A549 (cell line): Measurements from ENCODE around the gene CLDN1. TPM values are rescaled to one million over a fixed set of nuclear protein-coding genes. Genes with fewer than 3 reads are reported as not detected.
"Not testable (repeated sequence)": the region's sequence is repeated elsewhere in the genome, so short reads cannot be mapped to it uniquely, and the experiment has no call there.

Experiments used
- ATAC-seq, 2 experiments: fragments of 200-7000 bp in 1 of 2; fragments of >200 bp in 1 of 2; cut with Nextera tagmentation in 1 of 2; cut with Tn5 transposase in 1 of 2; 3 replicates each; pipeline versions ENCODE4 v1.8.0 to v1.9.1; 2018 to 2020; ENCODE audit warnings: mild to moderate bottlenecking in 1 of 2, moderate library complexity in 1 of 2
- CTCF ChIA-PET: fragments of 300-600 bp; sonication (Branson Sonifier 250); formaldehyde crosslinking; extraction: SDS; loops from one replicate; lab custom pipeline; 2021; ENCODE audit warnings: antibody characterized with exemption, inconsistent platforms; lab: Yijun Ruan, JAX
- POLR2A ChIA-PET: fragments of 350-600 bp; formaldehyde crosslinking; extraction: SDS; loops from one replicate; lab custom pipeline; 2021; ENCODE audit warnings: antibody characterized with exemption, inconsistent platforms; lab: Yijun Ruan, JAX
- DNase-seq, 2 experiments: peaks; one replicate each; pipeline versions ENCODE4 v3.0.0 to v3.0.0-alpha.2; 2011 to 2016; ENCODE audit warnings: low read depth in 1 of 2, low spot score in 1 of 2
- FAIRE-seq: peaks from 2 replicates; lab custom pipeline; 2011; peaks lifted over from hg19 to GRCh38; lab: Jason Lieb, UNC
- H3K27ac ChIP-seq, 2 experiments: fragments of >200 bp; sonication (Bioruptor Twin); formaldehyde crosslinking; 3 replicates each; pipeline ENCODE4 v1.5.1; 2016 to 2017
- H3K4me1 ChIP-seq: fragments of >200 bp; sonication (Bioruptor Twin); formaldehyde crosslinking; 3 replicates; pipeline ENCODE4 v1.6.1; 2016
- H3K4me2 ChIP-seq: fragments of >200 bp; sonication (Bioruptor Twin); formaldehyde crosslinking; 3 replicates; pipeline ENCODE4 v1.6.1; 2016
- H3K4me3 ChIP-seq: fragments of >200 bp; sonication (Bioruptor Twin); formaldehyde crosslinking; 3 replicates; pipeline ENCODE4 v1.5.1; 2016
- H3K9me3 ChIP-seq: fragments of >200 bp; sonication (Bioruptor Twin); formaldehyde crosslinking; 3 replicates; pipeline ENCODE4 v1.6.1; 2016
- BHLHE40 ChIP-seq: IDR thresholded peaks from 2 replicates; pipeline ENCODE4 v1.6.1; 2012; ENCODE audit warnings: low read depth, low read length, inconsistent platforms
- CHD2 ChIP-seq: fragments of 150-350 bp; IDR thresholded peaks from 2 replicates; pipeline ENCODE4 v1.6.1; 2014; ENCODE audit warnings: low read length; ENCODE audit not compliant: partially characterized antibody
- EHMT2 ChIP-seq: fragments of 200-600 bp; sonication (generic); IDR thresholded peaks from 2 replicates; pipeline ENCODE4 v1.6.1; 2016; ENCODE audit warnings: antibody characterized with exemption, low read depth, mild to moderate bottlenecking, moderate library complexity
- ESRRA ChIP-seq: fragments of 150-350 bp; IDR thresholded peaks from 2 replicates; pipeline ENCODE4 v1.6.1; 2014; ENCODE audit warnings: mild to moderate bottlenecking, low read length, borderline replicate concordance
- FOSB ChIP-seq: fragments of 250-450 bp; sonication (Bioruptor Pico); IDR thresholded peaks from 2 replicates; pipeline ENCODE4 v1.5.0; 2020; ENCODE audit warnings: mild to moderate bottlenecking, moderate library complexity
- FOSL2 ChIP-seq, 2 experiments: fragments of 450-650 bp in 1 of 2; fragments of >200 bp in 1 of 2; sonication (Bioruptor Twin) in 1 of 2; formaldehyde crosslinking; IDR thresholded peaks; 2 replicates each; pipeline versions ENCODE4 v1.5.0 to v1.6.1; 2016 to 2020; ENCODE audit warnings: mild to moderate bottlenecking in 1 of 2, moderate library complexity in 1 of 2
- FOXS1 ChIP-seq: fragments of 250-450 bp; sonication (Bioruptor Pico); IDR thresholded peaks from 2 replicates; pipeline ENCODE4 v1.5.0; 2020; ENCODE audit warnings: mild to moderate bottlenecking, moderate library complexity
- GATA3 ChIP-seq: IDR thresholded peaks from 2 replicates; pipeline ENCODE4 v1.6.1; 2012; ENCODE audit warnings: borderline replicate concordance
- HES2 ChIP-seq: fragments of >200 bp; sonication (Bioruptor Twin); formaldehyde crosslinking; IDR thresholded peaks from 2 replicates; pipeline ENCODE4 v1.6.1; 2016
- HOXB13 ChIP-seq: fragments of 250-450 bp; sonication (Bioruptor Pico); IDR thresholded peaks from 2 replicates; pipeline ENCODE4 v1.5.0; 2020; ENCODE audit warnings: low read depth, mild to moderate bottlenecking, moderate library complexity
- HOXB5 ChIP-seq: fragments of 250-450 bp; sonication (Bioruptor Pico); IDR thresholded peaks from 2 replicates; pipeline ENCODE4 v1.5.0; 2020; ENCODE audit warnings: mild to moderate bottlenecking, moderate library complexity
- JUN ChIP-seq, 2 experiments: fragments of >200 bp; sonication (Bioruptor Twin); formaldehyde crosslinking; IDR thresholded peaks; 2 replicates in 1 of 2; 3 replicates in 1 of 2; pipeline ENCODE4 v1.6.1; 2016 to 2017
- KDM1A ChIP-seq: fragments of 200-600 bp; sonication (generic); IDR thresholded peaks from 2 replicates; pipeline ENCODE4 v1.6.1; 2016; ENCODE audit warnings: low read depth, mild to moderate bottlenecking
- MAFK ChIP-seq: fragments of 450-650 bp; IDR thresholded peaks from 2 replicates; pipeline ENCODE4 v1.6.1; 2014; ENCODE audit not compliant: partially characterized antibody
- MAX ChIP-seq: IDR thresholded peaks from 2 replicates; pipeline ENCODE4 v1.6.1; 2012
- MYC ChIP-seq: IDR thresholded peaks from 2 replicates; pipeline ENCODE4 v1.6.1; 2012; ENCODE audit warnings: mild to moderate bottlenecking, inconsistent platforms, low read length, improper control_type of control experiment, borderline replicate concordance
- NPAS2 ChIP-seq: fragments of 250-450 bp; sonication (Bioruptor Pico); IDR thresholded peaks from 2 replicates; pipeline ENCODE4 v1.8.0; 2022; ENCODE audit warnings: mild to moderate bottlenecking, moderate library complexity, borderline replicate concordance
- PHF8 ChIP-seq: fragments of 200-600 bp; sonication (generic); IDR thresholded peaks from 2 replicates; pipeline ENCODE4 v1.6.1; 2016; ENCODE audit warnings: low read depth, mild to moderate bottlenecking, antibody characterized with exemption, moderate library complexity, borderline replicate concordance
- POLR2A ChIP-seq: IDR thresholded peaks from 2 replicates; pipeline ENCODE4 v1.6.1; 2012; ENCODE audit warnings: mild to moderate bottlenecking, low read length
- POLR2AphosphoS2 ChIP-seq: conservative IDR thresholded peaks from 2 replicates; pipeline ENCODE4 v1.6.1; 2012; ENCODE audit warnings: low read length, improper control_type of control experiment, inconsistent platforms
- RAD21 ChIP-seq, 2 experiments: fragments of >200 bp in 1 of 2; sonication (Bioruptor Twin) in 1 of 2; formaldehyde crosslinking in 1 of 2; IDR thresholded peaks in 1 of 2; conservative IDR thresholded peaks in 1 of 2; 2 replicates in 1 of 2; 3 replicates in 1 of 2; pipeline ENCODE4 v1.6.1; 2012 to 2018; ENCODE audit warnings: inconsistent platforms in 1 of 2
- SREBF2 ChIP-seq: fragments of 450-650 bp; IDR thresholded peaks from 2 replicates; pipeline ENCODE4 v1.6.1; 2014; ENCODE audit warnings: mild to moderate bottlenecking, moderate library complexity
- TFCP2L1 ChIP-seq: fragments of 250-450 bp; sonication (Bioruptor Pico); IDR thresholded peaks from 2 replicates; pipeline ENCODE4 v1.5.0; 2021; ENCODE audit warnings: mild to moderate bottlenecking
- ZC3H11A ChIP-seq: fragments of 450-650 bp; IDR thresholded peaks from 2 replicates; pipeline ENCODE4 v1.6.1; 2014; ENCODE audit warnings: antibody characterized with exemption, mild to moderate bottlenecking
- WGBS: methylation state at CpG from one replicate; pipeline ENCODE4 v1.1.6; 2017; ENCODE audit errors: missing lambda C conversion rate; 5-methylcytosine and 5-hydroxymethylcytosine counted together
- polyA plus RNA-seq, 4 experiments: library from polyadenylated mRNA; depleted of rRNA in 3 of 4; stranded (reverse); fragments of >200 nt; fragmentation: RNase III in 1 of 4; extraction: RNeasy Plus Mini Kit Qiagen cat#74134 plus additional on column Dnase treatment in 1 of 4; gene quantifications; 2 replicates in 3 of 4; 3 replicates in 1 of 4; pipeline ENCODE4 v1.2.3, GENCODE V29; 2011 to 2017

CLDN1 gene
- polyA plus RNA-seq, 2 of the 4 experiments (the other 2 are of a cell fraction): 33.7 to 142 TPM

GRCh38 chr3:190267464-190267863 lies 54.8 kb downstream of the CLDN1 start:
- H3K27ac ChIP-seq, POLR2A ChIA-PET, ATAC-seq, H3K4me1 ChIP-seq, FAIRE-seq, H3K9me3 ChIP-seq, CTCF ChIA-PET: not testable (repeated sequence)
- WGBS: 83% methylated on average over 7 of the region's 7 CpGs
- TF ChIP-seq ZC3H11A: 0 out of 2 replicates have a peak, but pooled peaks have one; percentile 23
- TF ChIP-seq, all 56 proteins: peak for 1; not testable (repeated sequence) for 55
- H3K4me3 ChIP-seq, DNase-seq, H3K4me2 ChIP-seq: not testable (repeated sequence)

- Histone ChIP-seq H3K4me2 (no peak overlapping the region), H3K27ac (no peak overlapping the region), H3K4me1 (no peaks in the 10 kb centered on the region; the same call in 2 of the 3 replicates), H3K4me3 (no peak overlapping the region), H3K9me3 (no peaks in the 10 kb centered on the region)
- FAIRE-seq (no peak), ATAC-seq (no peak), DNase-seq (no peak)
- 83% methylated on average over 1 of the region's 1 CpG for WGBS
- POLR2A ChIA-PET: no interaction called here
- CTCF ChIA-PET: no interaction called here
- TF ChIP-seq FOSB: no peak
- TF ChIP-seq NPAS2: no peak
- TF ChIP-seq CHD2: no peak
Measured at GRCh38 chr3:190266913-190267290, 55.3 kb downstream of the CLDN1 start.

GRCh38 chr3:190266265-190266912 lies 55.9 kb downstream of the CLDN1 start:
- Histone ChIP-seq H3K27ac (no peak overlapping the region), H3K9me3 (no peaks in the 10 kb centered on the region), H3K4me2 (no peak overlapping the region), H3K4me1 (no peaks in the 10 kb centered on the region; the same call in 2 of the 3 replicates), H3K4me3 (no peak overlapping the region)
- POLR2A ChIA-PET: no interaction called here
- no peak for DNase-seq
- CTCF ChIA-PET: interaction anchor here (1.0 kb wide), 1 partner anchor 11 kb away, joined by 3 read pairs; no protein-coding TSS in a partner anchor
- TF ChIP-seq HOXB5 (CRISPR knock-in tag) (no peak), MYC (no peak), MAFK (peak; percentile 93), TFCP2L1 (no peak)
- no peak for ATAC-seq
- FAIRE-seq: no peak

GRCh38 chr3:190265796-190266195 lies 56.5 kb downstream of the CLDN1 start:
- no peak for TF ChIP-seq BHLHE40
- no peak for TF ChIP-seq TFCP2L1
- no peak for TF ChIP-seq RAD21 (conservative IDR thresholded peaks at IDR 0.05 in 1 of 2, IDR thresholded peaks at IDR 0.05 in 1 of 2)
- TF ChIP-seq GATA3: no peak
- TF ChIP-seq POLR2AphosphoS2: no peak
- no peak for TF ChIP-seq MAFK
- TF ChIP-seq HOXB13: no peak
- no peak for TF ChIP-seq FOXS1 (CRISPR knock-in tag)
- TF ChIP-seq PHF8: no peak
- no peak for TF ChIP-seq HOXB5 (CRISPR knock-in tag)
- TF ChIP-seq EHMT2: no peak
- TF ChIP-seq MAX: no peak
- no peak for TF ChIP-seq HES2
- TF ChIP-seq FOSL2 (IDR thresholded peaks at IDR 0.05): no peak
- no peak for TF ChIP-seq FOSL2 (CRISPR knock-in tag; IDR thresholded peaks at IDR 0.05)
- no peak for TF ChIP-seq JUN (IDR thresholded peaks at IDR 0.05)
- TF ChIP-seq KDM1A: no peak
- no peak for TF ChIP-seq ESRRA
- TF ChIP-seq SREBF2: no peak
- TF ChIP-seq POLR2A: no peak
- TF ChIP-seq, all 56 proteins: peak for 0
- ATAC-seq (no peak), FAIRE-seq (no peak), DNase-seq (no peak)
- Histone ChIP-seq H3K4me3 (no peak overlapping the region), H3K9me3 (no peaks in the 10 kb centered on the region), H3K4me1 (no peaks in the 10 kb centered on the region; the same call in 2 of the 3 replicates), H3K4me2 (no peak overlapping the region), H3K27ac (no peak overlapping the region)
- POLR2A ChIA-PET: no interaction called here
- WGBS: 62% methylated on average over 3 of the region's 3 CpGs
- CTCF ChIA-PET: interaction anchor here (1.0 kb wide), 1 partner anchor 10 kb away, joined by 3 read pairs; no protein-coding TSS in a partner anchor
